C4-2B (cell line): ENCODE data around the gene C10orf71.

Source experiments
- ZFX ChIP-seq: fragments of 450-650 bp; IDR thresholded peaks from 2 replicates; pipeline ENCODE4 v1.6.1; 2017
- TF ChIP-seq, protein P1 (sequence below): fragments of 450-650 bp; conservative IDR thresholded peaks from 2 replicates; pipeline ENCODE4 v1.5.1; 2017; ENCODE audit warnings: mild to moderate bottlenecking

DNA sequence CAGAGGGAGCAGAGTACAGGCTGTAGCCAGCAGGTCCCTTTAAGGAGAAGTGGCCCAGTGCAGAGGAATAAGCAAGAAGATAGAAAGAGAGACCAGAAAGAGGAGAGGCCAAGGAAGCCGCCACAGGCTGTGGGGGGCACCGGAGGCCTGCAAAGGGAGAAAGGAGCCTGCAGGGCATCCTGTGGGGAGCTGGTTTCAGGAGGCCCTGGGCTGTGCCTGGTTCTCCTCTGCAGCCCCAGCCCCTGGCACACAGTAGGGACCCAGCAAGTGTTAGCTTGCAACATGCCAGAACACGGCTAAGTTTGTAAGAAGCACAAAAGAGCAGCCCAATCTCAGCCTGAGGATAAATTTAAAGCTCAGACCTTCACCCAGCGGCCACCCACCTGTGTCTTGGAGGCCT is 12.3 kb upstream of the C10orf71 start:
- TF ChIP-seq, protein P1, sequence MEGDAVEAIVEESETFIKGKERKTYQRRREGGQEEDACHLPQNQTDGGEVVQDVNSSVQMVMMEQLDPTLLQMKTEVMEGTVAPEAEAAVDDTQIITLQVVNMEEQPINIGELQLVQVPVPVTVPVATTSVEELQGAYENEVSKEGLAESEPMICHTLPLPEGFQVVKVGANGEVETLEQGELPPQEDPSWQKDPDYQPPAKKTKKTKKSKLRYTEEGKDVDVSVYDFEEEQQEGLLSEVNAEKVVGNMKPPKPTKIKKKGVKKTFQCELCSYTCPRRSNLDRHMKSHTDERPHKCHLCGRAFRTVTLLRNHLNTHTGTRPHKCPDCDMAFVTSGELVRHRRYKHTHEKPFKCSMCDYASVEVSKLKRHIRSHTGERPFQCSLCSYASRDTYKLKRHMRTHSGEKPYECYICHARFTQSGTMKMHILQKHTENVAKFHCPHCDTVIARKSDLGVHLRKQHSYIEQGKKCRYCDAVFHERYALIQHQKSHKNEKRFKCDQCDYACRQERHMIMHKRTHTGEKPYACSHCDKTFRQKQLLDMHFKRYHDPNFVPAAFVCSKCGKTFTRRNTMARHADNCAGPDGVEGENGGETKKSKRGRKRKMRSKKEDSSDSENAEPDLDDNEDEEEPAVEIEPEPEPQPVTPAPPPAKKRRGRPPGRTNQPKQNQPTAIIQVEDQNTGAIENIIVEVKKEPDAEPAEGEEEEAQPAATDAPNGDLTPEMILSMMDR: no peak
- TF ChIP-seq ZFX: no peak
